Breast epithelium (tissue), 3 donors: Measurements from ENCODE around the gene NEURL1.

Experiments used
- POLR2A ChIP-seq: fragments of 450-650 bp; IDR thresholded peaks from one replicate; pipeline ENCODE4 v1.6.1; 2016; ENCODE audit warnings: antibody characterized with exemption, mild to moderate bottlenecking, moderate library complexity
- POLR2AphosphoS5 ChIP-seq, 3 donors: sonication (generic); formaldehyde crosslinking; IDR thresholded peaks; one replicate each; pipeline ENCODE4 v1.6.1; 2017; ENCODE audit warnings: antibody characterized with exemption in 3 of 3
- TF ChIP-seq, protein P1 (sequence below), 3 donors: fragments of 450-650 bp; IDR thresholded peaks; one replicate each; pipeline ENCODE4 v1.5.1; 2016 to 2017; ENCODE audit warnings: antibody characterized with exemption in 3 of 3, mild to moderate bottlenecking in 3 of 3, moderate library complexity in 3 of 3

DNA sequence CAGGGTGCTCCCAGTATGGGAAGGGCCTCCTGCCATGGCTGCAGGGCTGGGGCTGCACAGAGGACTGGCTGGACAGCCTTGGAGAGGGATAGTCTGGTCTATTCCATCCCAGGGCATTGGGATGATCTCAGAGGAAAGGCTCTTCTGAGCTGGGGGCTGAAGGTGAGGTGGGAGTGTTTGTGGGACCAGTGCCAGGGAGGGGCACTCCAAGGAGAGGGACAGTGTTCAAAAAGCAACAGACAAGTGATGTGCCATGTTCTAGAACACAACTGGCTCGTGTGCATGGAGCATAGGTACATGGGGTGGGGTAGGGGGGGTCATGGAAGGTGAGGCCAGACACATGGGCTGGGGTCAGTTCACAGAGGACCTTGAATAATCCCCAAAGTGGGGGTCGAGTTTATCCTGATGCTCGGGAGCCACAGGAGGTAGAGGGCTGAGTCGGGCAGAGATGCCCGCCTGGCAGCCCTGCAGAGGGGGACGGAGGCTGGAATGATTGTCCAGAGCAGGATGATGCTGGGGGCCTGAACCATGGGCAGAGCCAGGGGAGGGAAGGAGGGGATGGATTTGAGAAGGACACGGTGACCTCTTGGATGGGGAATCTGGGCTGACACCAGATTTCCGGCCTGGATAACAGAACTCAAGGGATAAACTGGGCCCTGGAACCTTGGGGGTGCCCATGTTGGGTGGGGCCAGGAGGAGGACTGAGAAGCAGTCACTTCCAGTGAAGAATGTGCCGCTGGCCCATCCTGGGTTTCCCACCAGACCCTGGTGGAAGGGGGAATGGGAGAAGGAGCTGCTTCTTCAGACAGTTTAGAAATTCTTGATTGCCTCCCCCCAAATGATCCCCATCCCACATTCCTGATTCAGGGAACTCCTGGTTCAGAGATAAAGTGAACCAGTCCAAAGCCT, 50.4 kb downstream of the NEURL1 start:
- TF ChIP-seq, protein P1, sequence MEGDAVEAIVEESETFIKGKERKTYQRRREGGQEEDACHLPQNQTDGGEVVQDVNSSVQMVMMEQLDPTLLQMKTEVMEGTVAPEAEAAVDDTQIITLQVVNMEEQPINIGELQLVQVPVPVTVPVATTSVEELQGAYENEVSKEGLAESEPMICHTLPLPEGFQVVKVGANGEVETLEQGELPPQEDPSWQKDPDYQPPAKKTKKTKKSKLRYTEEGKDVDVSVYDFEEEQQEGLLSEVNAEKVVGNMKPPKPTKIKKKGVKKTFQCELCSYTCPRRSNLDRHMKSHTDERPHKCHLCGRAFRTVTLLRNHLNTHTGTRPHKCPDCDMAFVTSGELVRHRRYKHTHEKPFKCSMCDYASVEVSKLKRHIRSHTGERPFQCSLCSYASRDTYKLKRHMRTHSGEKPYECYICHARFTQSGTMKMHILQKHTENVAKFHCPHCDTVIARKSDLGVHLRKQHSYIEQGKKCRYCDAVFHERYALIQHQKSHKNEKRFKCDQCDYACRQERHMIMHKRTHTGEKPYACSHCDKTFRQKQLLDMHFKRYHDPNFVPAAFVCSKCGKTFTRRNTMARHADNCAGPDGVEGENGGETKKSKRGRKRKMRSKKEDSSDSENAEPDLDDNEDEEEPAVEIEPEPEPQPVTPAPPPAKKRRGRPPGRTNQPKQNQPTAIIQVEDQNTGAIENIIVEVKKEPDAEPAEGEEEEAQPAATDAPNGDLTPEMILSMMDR (IDR thresholded peaks at IDR 0.05) = no peak
- TF ChIP-seq POLR2AphosphoS5 (IDR thresholded peaks at IDR 0.05) = no peak
- no peak for TF ChIP-seq POLR2A
